Endothelial cell of umbilical vein (primary cell): ENCODE measurements around the gene VAC14. TPM values are rescaled to one million over a fixed set of nuclear protein-coding genes. Genes with fewer than 3 reads are reported as not detected.

ENCODE experiments used
- BruUV-seq: library from RNA; stranded (reverse); fragments of 400-500 nt; replicated peaks from 2 replicates; lab custom pipeline; 2021; lab: Mats Ljungman, UMichigan
- CTCF ChIA-PET: fragments of 300-600, 350-600 bp; sonication (Branson Sonifier 250); formaldehyde crosslinking; loops from one replicate; lab custom pipeline; 2021; ENCODE audit warnings: antibody characterized with exemption, inconsistent platforms; lab: Charles Lee
- POLR2A ChIA-PET: fragments of 300-600, 350-600 bp; sonication (Branson Sonifier 250); formaldehyde crosslinking; loops from one replicate; lab custom pipeline; 2021; ENCODE audit warnings: antibody characterized with exemption, inconsistent platforms; lab: Charles Lee
- DNase-seq: peaks from one replicate; pipeline ENCODE4 v3.0.0-alpha.2; 2011; ENCODE audit warnings: low read depth, low spot score
- FAIRE-seq: peaks from 2 replicates; lab custom pipeline; 2011; peaks lifted over from hg19 to GRCh38; lab: Jason Lieb, UNC
- H2AFZ ChIP-seq: 2 replicates; pipeline ENCODE4 v1.6.0; 2012; ENCODE audit warnings: low read depth, low read length, control low read depth, inconsistent platforms
- H3K27ac ChIP-seq: 2 replicates; pipeline ENCODE4 v1.5.1; 2011; ENCODE audit warnings: low read depth, mild to moderate bottlenecking, control low read depth, low read length, moderate library complexity; ENCODE audit not compliant: insufficient read depth
- H3K27me3 ChIP-seq, 2 experiments: 2 replicates each; pipeline versions ENCODE4 v1.6.0 to v1.6.1; 2011; ENCODE audit warnings: low read length in 2 of 2, mixed read lengths in 1 of 2; ENCODE audit not compliant: control insufficient read depth in 2 of 2, insufficient read depth in 2 of 2
- H3K36me3 ChIP-seq, 2 experiments: 2 replicates in 1 of 2; 3 replicates in 1 of 2; pipeline ENCODE4 v1.5.1; 2011; ENCODE audit warnings: low read length in 2 of 2, mild to moderate bottlenecking in 1 of 2, moderate library complexity in 1 of 2; ENCODE audit not compliant: control insufficient read depth in 2 of 2, insufficient read depth in 2 of 2; ENCODE audit errors: extremely low read depth in 1 of 2
- H3K4me1 ChIP-seq: 3 replicates; pipeline ENCODE4 v1.5.1; 2011; ENCODE audit warnings: mild to moderate bottlenecking, low read length; ENCODE audit not compliant: control insufficient read depth, insufficient read depth; ENCODE audit errors: extremely low read depth
- H3K4me2 ChIP-seq: 2 replicates; pipeline ENCODE4 v1.6.1; 2011; ENCODE audit warnings: low read length, control low read depth, mixed read lengths; ENCODE audit not compliant: insufficient read depth
- H3K4me3 ChIP-seq, 3 experiments: fragments of 200-600 bp in 1 of 3; sonication (generic), shearing (Covaris generic) in 1 of 3; replicated peaks in 1 of 3; 2 replicates each; pipeline ENCODE4 v1.5.1; 2011 to 2016; ENCODE audit warnings: control low read depth in 3 of 3, low read length in 3 of 3, mild to moderate bottlenecking in 2 of 3, inconsistent platforms in 1 of 3, low read depth in 1 of 3, moderate library complexity in 1 of 3; ENCODE audit not compliant: insufficient read depth in 1 of 3
- H3K79me2 ChIP-seq: 2 replicates; pipeline ENCODE4 v1.6.0; 2012; ENCODE audit warnings: low read length, inconsistent platforms; ENCODE audit not compliant: control insufficient read depth, insufficient read depth
- H3K9ac ChIP-seq: replicated peaks from 2 replicates; pipeline ENCODE3; 2011; ENCODE audit warnings: low read length, control low read depth; ENCODE audit not compliant: insufficient read depth; ENCODE audit errors: extremely low read depth
- H3K9me1 ChIP-seq: replicated peaks from 3 replicates; pipeline ENCODE4 v1.6.0; 2011; ENCODE audit warnings: mild to moderate bottlenecking, low read length; ENCODE audit not compliant: control insufficient read depth, insufficient read depth; ENCODE audit errors: extremely low read depth
- H3K9me3 ChIP-seq: replicated peaks from 2 replicates; pipeline ENCODE4 v1.5.1; 2012; ENCODE audit warnings: low read length, inconsistent platforms; ENCODE audit not compliant: control insufficient read depth, insufficient read depth
- H4K20me1 ChIP-seq: replicated peaks from 2 replicates; pipeline ENCODE3; 2011; ENCODE audit warnings: mild to moderate bottlenecking, low read length; ENCODE audit not compliant: control insufficient read depth, insufficient read depth; ENCODE audit errors: extremely low read depth
- EZH2 ChIP-seq: IDR thresholded peaks from 2 replicates; pipeline ENCODE4 v1.6.1; 2012; ENCODE audit warnings: borderline replicate concordance, low read depth, mild to moderate bottlenecking, moderate library complexity, low read length, inconsistent platforms; ENCODE audit not compliant: severe bottlenecking
- FOS ChIP-seq: IDR thresholded peaks from 2 replicates; pipeline ENCODE4 v1.6.1; 2011; ENCODE audit warnings: mild to moderate bottlenecking, low read length, moderate library complexity, borderline replicate concordance; ENCODE audit not compliant: insufficient read depth
- GATA2 ChIP-seq: IDR thresholded peaks from 2 replicates; pipeline ENCODE4 v1.7.0; 2011; ENCODE audit warnings: low read depth, mild to moderate bottlenecking, moderate library complexity, mixed read lengths, low read length; ENCODE audit not compliant: insufficient read length, insufficient read depth
- JUN ChIP-seq: IDR thresholded peaks from 2 replicates; pipeline ENCODE4 v1.6.1; 2011; ENCODE audit warnings: borderline replicate concordance, low read depth; ENCODE audit not compliant: insufficient read length, insufficient read depth
- MYC ChIP-seq: IDR thresholded peaks from one replicate; pipeline ENCODE4 v1.6.1; 2011; ENCODE audit warnings: mild to moderate bottlenecking, low read depth, low read length
- POLR2A ChIP-seq: IDR thresholded peaks from 2 replicates; pipeline ENCODE4 v1.6.1; 2012; ENCODE audit warnings: low read depth, mild to moderate bottlenecking, control low read depth, low read length
- dilution Hi-C: fragments of 300-500 bp; cut with MboI; formaldehyde crosslinking; loops from one replicate; pipeline ENCODE4 v1.15.0; 2019; ENCODE audit warnings: low sequenced_read_pairs; ENCODE audit not compliant: extremely low pct_ligation_motif_present
- intact Hi-C: fragments of 100-400 bp; cut with micrococcal nuclease; formaldehyde crosslinking; loops from one replicate; pipeline ENCODE4 v1.10.0; 2022
- polyA plus RNA-seq, 4 experiments: library from polyadenylated mRNA; depleted of rRNA in 3 of 4; stranded (reverse) in 3 of 4; unstranded in 1 of 4; fragments of >200 nt; gene quantifications; 2 replicates each; pipeline versions ENCODE4 v1.2.1 to v1.2.3, GENCODE V29; 2011 to 2012; ENCODE audit warnings: missing spikeins in 1 of 4
- total RNA-seq: library from RNA; stranded (reverse); gene quantifications from 2 replicates; pipeline ENCODE4 v1.2.3, GENCODE V29; 2021
- TF ChIP-seq, protein P1 (sequence below), 2 donors: IDR thresholded peaks; 1 replicate in 1 of 2; 2 replicates in 1 of 2; pipeline ENCODE4 v1.5.1; 2011; ENCODE audit warnings: low read length in 2 of 2, mild to moderate bottlenecking in 2 of 2, moderate library complexity in 2 of 2, control low read depth in 1 of 2, inconsistent platforms in 1 of 2, low read depth in 1 of 2; ENCODE audit not compliant: insufficient read depth in 1 of 2; ENCODE audit errors: extremely low read depth in 1 of 2

VAC14 gene
- total and polyA plus RNA-seq, 2 donors (not counting 3 experiments of a cell fraction or from before 2014, with no cell fraction given), result 37.6 to 57.9 TPM

DNA sequence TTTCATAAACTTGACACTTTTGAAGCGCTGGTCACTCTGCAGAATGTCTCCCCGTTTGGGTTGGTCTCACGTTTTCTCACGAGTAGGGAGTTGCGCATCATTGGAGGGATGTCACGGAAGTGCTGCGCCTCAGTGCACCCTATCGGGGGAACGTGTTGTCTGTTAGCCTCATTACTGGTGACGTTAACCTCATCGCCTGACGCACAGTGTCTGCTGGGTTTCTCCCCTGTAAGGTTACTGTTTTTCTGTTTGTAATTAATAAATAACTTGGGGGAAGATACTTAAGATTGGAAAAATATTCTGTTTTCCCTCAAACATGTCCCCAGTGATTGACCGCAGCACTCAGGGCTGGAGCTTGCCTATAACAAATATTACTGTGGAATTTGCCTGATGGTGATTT is 26.7 kb downstream of the VAC14 start:
- CTCF ChIA-PET, result no interaction called here
- FAIRE-seq (no peak), DNase-seq (no peak)
- Histone ChIP-seq H3K4me3 (no peak overlapping the region), H3K9me1 (no peaks in the 10 kb centered on the region), H3K27me3 (no peaks in the 10 kb centered on the region), H3K36me3 (peaks cover 4 to 14% of the 10 kb centered on the region in 2 experiments), H3K9ac (no peak overlapping the region), H2AFZ (no peak overlapping the region), H3K79me2 (no peaks in the 10 kb centered on the region), H3K9me3 (no peaks in the 10 kb centered on the region), H3K27ac (no peak overlapping the region), H4K20me1 (no peaks in the 10 kb centered on the region), H3K4me1 (no peaks in the 10 kb centered on the region), H3K4me2 (no peak overlapping the region)
- POLR2A ChIA-PET, result no interaction called here
- dilution Hi-C loops, result no loop called here
- TF ChIP-seq FOS, result no peak
- TF ChIP-seq MYC, result no peak
- TF ChIP-seq POLR2A, result no peak
- no TSS peak for BruUV-seq
- intact Hi-C loops, result loop anchor here (5.0 to 10.0 kb wide), 2 partner anchors 199 to 583 kb away; partner anchors contain the start of gene CALB2

GRCh38 chr16:70772493-70772892 is 28.5 kb downstream of the VAC14 start:
- H3K9ac ChIP-seq, result no peak overlapping the region
- CTCF ChIA-PET, result interaction anchor here (1.6 to 5.8 kb wide), 6 partner anchors 20 to 118 kb away, joined by 4 to 144 read pairs (median 48); partner anchors contain the start of gene MTSS2
- no peak for TF ChIP-seq GATA2
- no peak for TF ChIP-seq FOS
- TF ChIP-seq EZH2, result no peak
- TF ChIP-seq JUN, result no peak
- TF ChIP-seq, protein P1, sequence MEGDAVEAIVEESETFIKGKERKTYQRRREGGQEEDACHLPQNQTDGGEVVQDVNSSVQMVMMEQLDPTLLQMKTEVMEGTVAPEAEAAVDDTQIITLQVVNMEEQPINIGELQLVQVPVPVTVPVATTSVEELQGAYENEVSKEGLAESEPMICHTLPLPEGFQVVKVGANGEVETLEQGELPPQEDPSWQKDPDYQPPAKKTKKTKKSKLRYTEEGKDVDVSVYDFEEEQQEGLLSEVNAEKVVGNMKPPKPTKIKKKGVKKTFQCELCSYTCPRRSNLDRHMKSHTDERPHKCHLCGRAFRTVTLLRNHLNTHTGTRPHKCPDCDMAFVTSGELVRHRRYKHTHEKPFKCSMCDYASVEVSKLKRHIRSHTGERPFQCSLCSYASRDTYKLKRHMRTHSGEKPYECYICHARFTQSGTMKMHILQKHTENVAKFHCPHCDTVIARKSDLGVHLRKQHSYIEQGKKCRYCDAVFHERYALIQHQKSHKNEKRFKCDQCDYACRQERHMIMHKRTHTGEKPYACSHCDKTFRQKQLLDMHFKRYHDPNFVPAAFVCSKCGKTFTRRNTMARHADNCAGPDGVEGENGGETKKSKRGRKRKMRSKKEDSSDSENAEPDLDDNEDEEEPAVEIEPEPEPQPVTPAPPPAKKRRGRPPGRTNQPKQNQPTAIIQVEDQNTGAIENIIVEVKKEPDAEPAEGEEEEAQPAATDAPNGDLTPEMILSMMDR (IDR thresholded peaks at IDR 0.05; ENCODE audit: extremely low read depth in 1 of 2, insufficient read depth in 1 of 2, low read depth in 1 of 2, low read length in 2 of 2), result no peak
- TF ChIP-seq MYC, result no peak
- intact Hi-C loops, result loop anchor here (5.0 to 10.0 kb wide), 2 partner anchors 198 to 585 kb away; partner anchors contain the start of gene CALB2
- no peaks in the 10 kb centered on the region for H3K27me3 ChIP-seq
- H4K20me1 ChIP-seq, result no peaks in the 10 kb centered on the region
- H3K9me3 ChIP-seq, result no peaks in the 10 kb centered on the region
- no peak overlapping the region for H2AFZ ChIP-seq
- dilution Hi-C loops, result no loop called here
- POLR2A ChIA-PET, result no interaction called here
- H3K36me3 ChIP-seq, result peaks cover 4 to 10% of the 10 kb centered on the region in 2 experiments
- H3K4me3 ChIP-seq, result no peak overlapping the region
- FAIRE-seq (no peak), DNase-seq (no peak)
- BruUV-seq, result no TSS peak
- no peak overlapping the region for H3K27ac ChIP-seq
- H3K4me2 ChIP-seq, result no peak overlapping the region
- H3K79me2 ChIP-seq, result no peaks in the 10 kb centered on the region
- H3K4me1 ChIP-seq, result no peaks in the 10 kb centered on the region
- H3K9me1 ChIP-seq, result no peaks in the 10 kb centered on the region
